Chondrocyte (in vitro differentiated cells): ENCODE data around the gene KRT72. TPM values are rescaled to one million over a fixed set of nuclear protein-coding genes. Genes with fewer than 3 reads are reported as not detected.

Experiments
- DNase-seq: peaks from one replicate; pipeline ENCODE4 v3.0.0; 2021; ENCODE audit warnings: mixed read lengths, low spot score
- H3K27ac Mint-ChIP-seq: one replicate; pipeline ENCODE4 v1.8.0; 2021; ENCODE audit warnings: mild to moderate bottlenecking, moderate library complexity, mixed read lengths; ENCODE audit not compliant: unreplicated experiment
- H3K27me3 Mint-ChIP-seq: 2 replicates; pipeline ENCODE4 v1.8.0; 2021; ENCODE audit warnings: low read depth, mixed read lengths
- H3K36me3 Mint-ChIP-seq: 2 replicates; pipeline ENCODE4 v1.8.0; 2021; ENCODE audit warnings: low read depth, mixed read lengths
- H3K4me1 Mint-ChIP-seq: 2 replicates; pipeline ENCODE4 v1.8.0; 2021; ENCODE audit warnings: low read depth, mild to moderate bottlenecking, mixed read lengths
- H3K4me3 Mint-ChIP-seq: one replicate; pipeline ENCODE4 v1.8.0; 2021; ENCODE audit warnings: mild to moderate bottlenecking, moderate library complexity, mixed read lengths; ENCODE audit not compliant: unreplicated experiment
- H3K9me3 Mint-ChIP-seq: 2 replicates; pipeline ENCODE4 v1.8.0; 2021; ENCODE audit warnings: low read depth, mixed read lengths
- total RNA-seq: library from RNA; stranded (reverse); gene quantifications from 3 replicates; pipeline ENCODE4 v1.2.1, GENCODE V29; 2021
- TF ChIP-seq, protein P1 (sequence below): fragments of 200-600 bp; sonication (generic); IDR thresholded peaks from 2 replicates; pipeline ENCODE4 v1.5.0; 2021; ENCODE audit warnings: antibody characterized with exemption, mild to moderate bottlenecking, moderate library complexity

KRT72 gene
- total RNA-seq, 1 donor from 2014 or later = not detected

DNA sequence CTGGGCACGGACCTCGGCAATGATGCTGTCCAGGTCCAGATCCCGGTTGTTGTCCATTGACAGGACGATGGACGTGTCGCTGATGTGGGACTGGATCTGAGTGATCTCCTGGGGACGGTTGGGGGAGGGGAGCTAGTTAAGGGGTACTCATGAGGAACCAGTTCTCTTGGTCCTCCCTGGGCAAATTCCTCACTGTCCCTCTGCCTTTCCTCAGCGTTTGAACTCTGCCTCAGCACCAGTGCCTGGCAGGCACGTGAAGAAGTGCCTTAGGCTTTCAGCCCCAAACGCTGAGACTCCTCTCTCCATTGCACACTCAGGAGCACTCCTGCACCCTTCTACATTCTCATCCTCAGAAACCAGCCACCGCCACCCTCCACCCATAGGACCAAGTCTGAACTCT is 9.7 kb downstream of the KRT72 start:
- Mint-ChIP-seq H3K36me3 (no peaks in the 10 kb centered on the region), H3K27me3 (peaks cover 52% of the 10 kb centered on the region), H3K9me3 (no peaks in the 10 kb centered on the region), H3K27ac (no peak overlapping the region), H3K4me1 (no peaks in the 10 kb centered on the region), H3K4me3 (no peak overlapping the region)
- TF ChIP-seq, protein P1, sequence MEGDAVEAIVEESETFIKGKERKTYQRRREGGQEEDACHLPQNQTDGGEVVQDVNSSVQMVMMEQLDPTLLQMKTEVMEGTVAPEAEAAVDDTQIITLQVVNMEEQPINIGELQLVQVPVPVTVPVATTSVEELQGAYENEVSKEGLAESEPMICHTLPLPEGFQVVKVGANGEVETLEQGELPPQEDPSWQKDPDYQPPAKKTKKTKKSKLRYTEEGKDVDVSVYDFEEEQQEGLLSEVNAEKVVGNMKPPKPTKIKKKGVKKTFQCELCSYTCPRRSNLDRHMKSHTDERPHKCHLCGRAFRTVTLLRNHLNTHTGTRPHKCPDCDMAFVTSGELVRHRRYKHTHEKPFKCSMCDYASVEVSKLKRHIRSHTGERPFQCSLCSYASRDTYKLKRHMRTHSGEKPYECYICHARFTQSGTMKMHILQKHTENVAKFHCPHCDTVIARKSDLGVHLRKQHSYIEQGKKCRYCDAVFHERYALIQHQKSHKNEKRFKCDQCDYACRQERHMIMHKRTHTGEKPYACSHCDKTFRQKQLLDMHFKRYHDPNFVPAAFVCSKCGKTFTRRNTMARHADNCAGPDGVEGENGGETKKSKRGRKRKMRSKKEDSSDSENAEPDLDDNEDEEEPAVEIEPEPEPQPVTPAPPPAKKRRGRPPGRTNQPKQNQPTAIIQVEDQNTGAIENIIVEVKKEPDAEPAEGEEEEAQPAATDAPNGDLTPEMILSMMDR = no peak
- no peak for DNase-seq

DNA sequence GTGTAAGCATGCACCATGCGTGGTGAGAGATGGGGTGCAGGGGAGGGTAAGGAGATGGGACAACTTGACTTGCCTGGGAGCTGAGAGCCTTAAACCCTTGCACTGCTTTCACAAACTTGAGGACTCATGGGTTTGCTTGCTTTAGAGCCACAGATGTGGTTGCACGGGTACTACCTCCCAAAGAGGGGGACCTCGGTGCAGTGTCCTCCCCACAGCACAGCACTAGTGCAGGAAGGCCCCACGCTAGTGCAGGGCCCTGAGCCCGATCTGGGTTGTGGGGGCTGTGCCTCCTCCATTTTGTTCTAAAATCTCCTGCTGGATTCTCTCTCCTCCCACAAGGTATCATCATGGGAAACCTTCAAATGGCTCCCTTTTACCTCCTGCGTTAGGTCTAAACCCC is 11.2 kb downstream of the KRT72 start:
- no peak overlapping the region for H3K27ac Mint-ChIP-seq
- H3K9me3 Mint-ChIP-seq = no peaks in the 10 kb centered on the region
- TF ChIP-seq, protein P1 = no peak
- peak; percentile 60 for DNase-seq
- H3K4me3 Mint-ChIP-seq = no peak overlapping the region
- H3K36me3 Mint-ChIP-seq = no peaks in the 10 kb centered on the region
- no peaks in the 10 kb centered on the region for H3K4me1 Mint-ChIP-seq
- peaks cover 47% of the 10 kb centered on the region for H3K27me3 Mint-ChIP-seq

DNA sequence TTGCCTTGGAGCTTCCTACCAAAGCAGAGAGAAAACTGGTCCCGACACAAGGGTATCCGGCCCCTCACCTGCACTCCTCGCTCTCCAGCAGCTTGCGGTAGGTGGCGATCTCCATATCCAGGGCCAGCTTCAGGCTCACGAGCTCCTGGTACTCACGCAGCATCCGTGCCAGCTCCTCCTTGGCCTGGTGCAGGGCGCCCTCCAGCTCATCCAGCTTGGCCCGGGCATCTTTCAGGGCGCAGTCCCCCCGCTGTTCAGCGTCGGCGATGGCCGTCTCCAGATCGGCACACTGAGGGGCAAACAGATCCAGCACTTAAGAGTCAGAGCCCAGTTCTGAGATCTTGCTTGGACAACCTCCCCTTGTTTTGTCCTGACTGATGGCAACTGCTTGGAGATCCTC is 13.7 kb downstream of the KRT72 start:
- H3K27ac Mint-ChIP-seq = no peak overlapping the region
- peaks cover 38% of the 10 kb centered on the region for H3K27me3 Mint-ChIP-seq
- peak; percentile 68 for DNase-seq

DNA sequence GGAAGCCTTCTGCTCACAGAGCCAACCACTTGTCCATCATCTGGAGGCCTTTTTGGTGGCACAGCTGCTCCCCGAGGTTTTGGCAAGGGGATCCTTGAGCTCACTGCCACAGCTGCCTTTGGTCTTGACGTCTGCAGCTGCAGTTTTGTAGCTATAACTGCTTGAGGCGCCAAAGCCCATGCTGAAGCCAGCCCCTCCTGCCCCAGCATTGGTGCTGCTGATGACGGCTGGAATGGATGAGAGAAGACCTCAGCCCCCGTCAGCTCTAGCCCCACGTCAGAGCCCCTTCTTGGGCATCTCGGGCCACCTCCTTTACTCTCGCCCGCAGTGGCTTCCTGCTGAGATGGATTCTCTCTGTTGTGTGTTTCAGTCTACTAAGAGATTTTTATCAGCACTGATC is 15.3 kb downstream of the KRT72 start:
- Mint-ChIP-seq H3K4me1 (no peaks in the 10 kb centered on the region), H3K4me3 (no peak overlapping the region), H3K27me3 (peaks cover 34% of the 10 kb centered on the region), H3K36me3 (no peaks in the 10 kb centered on the region), H3K9me3 (no peaks in the 10 kb centered on the region), H3K27ac (no peak overlapping the region)
- TF ChIP-seq, protein P1 = no peak
- DNase-seq = peak; percentile 80

More for the DNA sequence above, 13.7 kb downstream of the KRT72 start:
- Mint-ChIP-seq H3K9me3 (no peaks in the 10 kb centered on the region), H3K4me3 (no peak overlapping the region), H3K36me3 (no peaks in the 10 kb centered on the region), H3K4me1 (no peaks in the 10 kb centered on the region)
- TF ChIP-seq, protein P1 = no peak

DNA sequence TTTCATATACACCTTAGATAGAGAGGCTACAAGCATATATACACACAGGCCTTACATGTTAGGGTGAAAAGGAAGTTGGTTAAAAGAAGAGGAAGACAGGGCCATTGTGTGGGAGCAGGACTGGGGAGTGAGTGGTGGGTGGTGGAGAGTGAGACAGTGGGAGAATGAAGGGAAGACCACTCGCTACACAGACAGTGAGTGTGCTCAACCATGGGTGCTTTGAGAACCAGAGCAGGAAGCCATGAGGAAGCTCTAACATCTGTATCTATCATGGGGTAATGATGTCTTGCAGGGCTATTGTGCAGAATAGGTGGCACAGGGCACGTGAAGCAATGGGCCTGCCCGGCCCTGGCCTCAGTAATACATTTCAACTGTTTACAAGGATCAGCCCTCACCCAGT is 16.2 kb downstream of the KRT72 start:
- TF ChIP-seq, protein P1 = no peak
- Mint-ChIP-seq H3K27ac (no peak overlapping the region), H3K4me1 (no peaks in the 10 kb centered on the region), H3K36me3 (no peaks in the 10 kb centered on the region), H3K9me3 (no peaks in the 10 kb centered on the region), H3K27me3 (peaks cover 35% of the 10 kb centered on the region), H3K4me3 (no peak overlapping the region)
- DNase-seq = no peak
